Keratinocyte (primary cell): Measurements from ENCODE around the gene STAG3.
A peak's percentile ranks its signal among the peaks of the same experiment; 100 is the strongest.

ENCODE experiments used
- CTCF ChIP-seq, 3 experiments: IDR thresholded peaks in 1 of 3; conservative IDR thresholded peaks in 1 of 3; optimal IDR thresholded peaks in 1 of 3; 2 replicates in 2 of 3; 3 replicates in 1 of 3; pipeline versions ENCODE3 to v1.5.1; 2011; ENCODE audit warnings: low read length in 3 of 3, mild to moderate bottlenecking in 3 of 3, moderate library complexity in 2 of 3, control low read depth in 1 of 3, inconsistent platforms in 1 of 3; ENCODE audit not compliant: insufficient read depth in 2 of 3; ENCODE audit errors: extremely low read depth in 1 of 3
- EZH2 ChIP-seq: IDR thresholded peaks from one replicate; pipeline ENCODE4 v1.6.1; 2012; ENCODE audit warnings: inconsistent platforms, mild to moderate bottlenecking, low read length, moderate library complexity

- TF ChIP-seq CTCF (optimal IDR thresholded peaks at IDR 0.05 in 1 of 3, IDR thresholded peaks at IDR 0.05 in 1 of 3, conservative IDR thresholded peaks at IDR 0.05 in 1 of 3; ENCODE audit: extremely low read depth in 1 of 3, insufficient read depth in 2 of 3, low read length in 3 of 3), result peak; percentile 95 to 98 (median 95)
- no peak for TF ChIP-seq EZH2
These were observed 45.0 kb upstream of the STAG3 start for GRCh38 chr7:100132697-100133151.
